NT2/D1 (cell line): ENCODE data around the gene TSPYL2.
A peak's percentile ranks its signal among the peaks of the same experiment; 100 is the strongest.

ENCODE experiments used
- DNase-seq: peaks from one replicate; pipeline ENCODE4 v3.0.0-alpha.2; 2011; ENCODE audit warnings: low read depth, low spot score
- H3K27me3 ChIP-seq: 2 replicates; pipeline ENCODE4 v1.6.0; 2011; ENCODE audit warnings: mild to moderate bottlenecking; ENCODE audit not compliant: insufficient read length, insufficient read depth
- H3K36me3 ChIP-seq: 2 replicates; pipeline ENCODE4 v1.6.1; 2011; ENCODE audit warnings: mild to moderate bottlenecking, low read length, mixed read lengths; ENCODE audit not compliant: insufficient read depth, insufficient read length
- H3K4me1 ChIP-seq: 2 replicates; pipeline ENCODE4 v1.5.1; 2011; ENCODE audit not compliant: insufficient read depth, insufficient read length
- H3K4me3 ChIP-seq: 2 replicates; pipeline ENCODE4 v1.5.1; 2011; ENCODE audit warnings: low read depth; ENCODE audit not compliant: insufficient read length
- H3K9ac ChIP-seq: 2 replicates; pipeline ENCODE4 v1.6.0; 2011; ENCODE audit warnings: low read depth; ENCODE audit not compliant: insufficient read length
- H3K9me3 ChIP-seq: 2 replicates; pipeline ENCODE4 v1.5.1; 2011; ENCODE audit warnings: mild to moderate bottlenecking, low read length; ENCODE audit not compliant: insufficient read depth
- SUZ12 ChIP-seq: IDR thresholded peaks from 2 replicates; pipeline ENCODE4 v1.6.1; 2011; ENCODE audit not compliant: insufficient read length, insufficient read depth; ENCODE audit errors: extremely low read depth
- YY1 ChIP-seq: IDR thresholded peaks from 2 replicates; pipeline ENCODE4 v1.6.1; 2011; ENCODE audit not compliant: insufficient read length, insufficient read depth
- ZNF274 ChIP-seq: IDR thresholded peaks from 2 replicates; pipeline ENCODE4 v1.6.1; 2011; ENCODE audit warnings: mild to moderate bottlenecking, low read depth, low read length

The TSPYL2 gene

GRCh38 chrX:53049127-53049517 lies 33.0 kb upstream of the TSPYL2 start:
- Histone ChIP-seq H3K4me3 (peak overlapping the region; percentile 58), H3K27me3 (no peaks in the 10 kb centered on the region), H3K36me3 (peaks cover 8% of the 10 kb centered on the region), H3K9me3 (no peaks in the 10 kb centered on the region), H3K9ac (peak overlapping the region; percentile 59), H3K4me1 (no peaks in the 10 kb centered on the region)
- TF ChIP-seq SUZ12 (no peak), YY1 (no peak), ZNF274 (no peak)
- DNase-seq: no peak

- no peak for TF ChIP-seq YY1
- TF ChIP-seq ZNF274: no peak
- TF ChIP-seq SUZ12: no peak
- H3K27me3 ChIP-seq: no peaks in the 10 kb centered on the region
- no peak overlapping the region for H3K4me3 ChIP-seq
Observed at GRCh38 chrX:53050841-53051240, 31.3 kb upstream of the TSPYL2 start.

DNA sequence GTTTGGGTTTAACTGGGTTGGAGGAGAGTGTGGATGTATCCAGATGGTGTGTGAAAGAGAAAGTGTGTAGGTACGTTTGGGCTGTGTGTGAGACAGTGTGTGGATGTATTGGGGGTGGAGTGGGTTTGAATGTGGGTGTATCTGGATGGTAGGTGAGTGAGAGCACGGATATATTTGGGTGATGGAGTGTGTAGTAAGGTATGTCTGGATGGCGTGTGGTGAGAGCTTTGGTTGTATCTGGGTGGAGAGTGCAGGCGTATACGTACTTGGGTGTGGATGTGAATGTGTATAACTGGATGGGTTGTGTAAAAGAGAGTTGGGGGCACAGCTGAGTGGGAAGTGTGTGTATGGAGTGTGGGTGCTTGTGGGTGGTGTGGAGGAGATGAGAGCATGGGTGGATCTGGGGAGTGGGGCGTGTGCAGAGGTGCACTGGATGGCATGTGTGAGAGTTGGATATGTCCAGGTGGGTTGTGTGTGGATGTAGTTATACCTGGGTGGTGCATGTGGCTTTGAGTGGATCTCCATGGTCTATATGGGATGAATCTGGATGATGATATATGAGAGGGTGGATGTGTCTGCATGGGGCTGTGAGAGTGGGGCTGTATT lies 26.8 kb upstream of the TSPYL2 start:
- no peaks in the 10 kb centered on the region for H3K9me3 ChIP-seq
- TF ChIP-seq YY1: no peak
- H3K27me3 ChIP-seq: no peaks in the 10 kb centered on the region

More at GRCh38 chrX:53050841-53051240, 31.3 kb upstream of the TSPYL2 start:
- no peaks in the 10 kb centered on the region for H3K4me1 ChIP-seq
- H3K36me3 ChIP-seq: peaks cover 8% of the 10 kb centered on the region
- H3K9ac ChIP-seq: peak overlapping the region; percentile 22
- H3K9me3 ChIP-seq: no peaks in the 10 kb centered on the region
- DNase-seq: no peak

DNA sequence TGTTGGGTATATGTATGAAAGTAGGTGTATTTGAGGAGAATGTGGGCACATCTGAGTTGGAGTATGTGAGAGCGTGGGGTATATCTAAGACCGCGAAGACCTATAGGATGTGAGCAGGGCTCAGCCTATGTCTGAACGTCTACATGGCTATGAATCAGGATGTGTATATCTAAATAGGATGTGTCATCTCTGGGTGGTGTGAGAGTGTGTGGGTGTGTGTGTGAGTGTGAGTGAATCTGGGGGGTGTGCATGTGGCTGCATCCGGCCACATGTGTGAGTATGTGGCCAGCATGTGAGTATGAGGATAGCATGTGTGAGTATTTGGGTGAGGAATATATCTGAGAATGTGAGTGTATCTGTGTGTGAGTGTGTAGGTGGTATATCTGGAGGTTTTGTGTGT lies 25.9 kb upstream of the TSPYL2 start:
- Histone ChIP-seq H3K27me3 (no peaks in the 10 kb centered on the region), H3K9ac (no peak overlapping the region), H3K4me3 (no peak overlapping the region), H3K4me1 (no peaks in the 10 kb centered on the region), H3K9me3 (no peaks in the 10 kb centered on the region), H3K36me3 (peaks cover 6% of the 10 kb centered on the region)
- TF ChIP-seq YY1 (no peak), SUZ12 (no peak), ZNF274 (no peak)
- no peak for DNase-seq

More for the DNA sequence above, 26.8 kb upstream of the TSPYL2 start:
- Histone ChIP-seq H3K4me3 (no peak overlapping the region), H3K9ac (no peak overlapping the region), H3K36me3 (peaks cover 6% of the 10 kb centered on the region), H3K4me1 (no peaks in the 10 kb centered on the region)
- DNase-seq: no peak

- no peaks in the 10 kb centered on the region for H3K9me3 ChIP-seq
- no peak overlapping the region for H3K4me3 ChIP-seq
- TF ChIP-seq SUZ12 (no peak), YY1 (no peak), ZNF274 (no peak)
- H3K9ac ChIP-seq: no peak overlapping the region
- no peaks in the 10 kb centered on the region for H3K27me3 ChIP-seq
- no peaks in the 10 kb centered on the region for H3K4me1 ChIP-seq
- no peak for DNase-seq
- H3K36me3 ChIP-seq: peaks cover 3% of the 10 kb centered on the region
Observed at GRCh38 chrX:53065104-53065503, 17.1 kb upstream of the TSPYL2 start.

DNA sequence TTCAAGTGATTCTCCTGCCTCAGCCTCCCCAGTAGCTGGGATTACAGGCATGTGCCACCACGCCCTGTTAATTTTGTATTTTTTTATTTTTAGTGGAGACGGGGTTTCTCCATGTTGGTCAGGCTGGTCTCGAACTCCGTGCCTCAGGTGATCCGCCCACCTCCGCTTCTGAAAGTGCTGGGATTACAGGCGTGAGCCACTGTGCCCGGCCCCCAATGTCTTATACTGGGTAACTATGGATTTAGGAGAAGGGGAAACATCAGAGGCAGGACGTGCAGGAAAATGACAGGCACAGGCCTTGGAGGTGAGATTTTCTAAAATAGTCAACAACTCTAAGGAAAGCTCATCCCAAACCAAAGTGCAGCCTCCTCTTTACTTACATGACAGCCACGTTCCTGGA lies 11.1 kb upstream of the TSPYL2 start:
- DNase-seq: no peak
- Histone ChIP-seq H3K27me3 (no peaks in the 10 kb centered on the region), H3K4me1 (peaks cover 5% of the 10 kb centered on the region), H3K9ac (no peak overlapping the region), H3K4me3 (no peak overlapping the region), H3K9me3 (no peaks in the 10 kb centered on the region), H3K36me3 (peaks cover 8% of the 10 kb centered on the region)
- TF ChIP-seq SUZ12 (no peak), ZNF274 (no peak), YY1 (no peak)

GRCh38 chrX:53071604-53072417 lies 10.4 kb upstream of the TSPYL2 start:
- Histone ChIP-seq H3K36me3 (peaks cover 12% of the 10 kb centered on the region), H3K9ac (no peak overlapping the region), H3K4me3 (no peak overlapping the region), H3K4me1 (peaks cover 5% of the 10 kb centered on the region), H3K9me3 (no peaks in the 10 kb centered on the region), H3K27me3 (no peaks in the 10 kb centered on the region)
- TF ChIP-seq SUZ12 (no peak), ZNF274 (no peak), YY1 (no peak)
- DNase-seq: peak; percentile 59
